T-helper 1 cell treated with Interleukin-12 subunit alpha and Interleukin-12 subunit beta and Interleukin-4 antibody, amounts not matched to agents 30 ng/mL and 1 ng/mL, for 36 hours (primary cell): ENCODE results near the gene NPEPL1. TPM values are rescaled to one million over a fixed set of nuclear protein-coding genes. Genes with fewer than 3 reads are reported as not detected.

ENCODE experiments used
- intact Hi-C: fragments of 100-400 bp; cut with micrococcal nuclease; formaldehyde crosslinking; loops from one replicate; pipeline ENCODE4 v1.15.1; 2024
- total RNA-seq: library from RNA; stranded (reverse); gene quantifications from 2 replicates; pipeline ENCODE4 v1.2.3, GENCODE V29; 2022

The NPEPL1 gene
- total RNA-seq, 1 donor from 2014 or later = 27.4 TPM

- intact Hi-C loops = loop anchor here (10.0 kb wide), 1 partner anchor 941 kb away; the partner anchor contains the start of gene PMEPA1
These were observed 37.1 kb upstream of the NPEPL1 start for GRCh38 chr20:58655328-58656107.

- intact Hi-C loops = loop anchor here (10.0 kb wide), 1 partner anchor 942 kb away; the partner anchor contains the start of gene PMEPA1
These were observed 35.8 kb upstream of the NPEPL1 start for GRCh38 chr20:58656831-58657230.

GRCh38 chr20:58657262-58657661 lies 35.3 kb upstream of the NPEPL1 start:
- intact Hi-C loops = loop anchor here (10.0 kb wide), 1 partner anchor 942 kb away; the partner anchor contains the start of gene PMEPA1

- intact Hi-C loops = loop anchor here (10.0 kb wide), 1 partner anchor 943 kb away; the partner anchor contains the start of gene PMEPA1
These were observed 34.6 kb upstream of the NPEPL1 start for GRCh38 chr20:58657986-58658385.

GRCh38 chr20:58658760-58659159 lies 33.8 kb upstream of the NPEPL1 start:
- intact Hi-C loops = loop anchor here (10.0 kb wide), 1 partner anchor 944 kb away; the partner anchor contains the start of gene PMEPA1

- intact Hi-C loops = loop anchor here (2.0 to 10.0 kb wide), 2 partner anchors 33 to 945 kb away; partner anchors contain the start of genes NPEPL1 and PMEPA1
These were observed 32.8 kb upstream of the NPEPL1 start for GRCh38 chr20:58659841-58660240.

GRCh38 chr20:58660855-58661597 lies 31.6 kb upstream of the NPEPL1 start:
- intact Hi-C loops = loop anchor here (1.0 to 2.0 kb wide), 2 partner anchors 9 to 32 kb away; partner anchors contain the start of gene NPEPL1

- intact Hi-C loops = loop anchor here (1.0 to 2.0 kb wide), 2 partner anchors 10 to 31 kb away; partner anchors contain the start of gene NPEPL1
These were observed 30.8 kb upstream of the NPEPL1 start for GRCh38 chr20:58661598-58662473.

GRCh38 chr20:58664331-58664730 lies 28.3 kb upstream of the NPEPL1 start:
- intact Hi-C loops = no loop called here

- intact Hi-C loops = no loop called here
These were observed 27.7 kb upstream of the NPEPL1 start for GRCh38 chr20:58664883-58665282.

- intact Hi-C loops = no loop called here
These were observed 27.0 kb upstream of the NPEPL1 start for GRCh38 chr20:58665606-58666005.

- intact Hi-C loops = no loop called here
These were observed 25.9 kb upstream of the NPEPL1 start for GRCh38 chr20:58666702-58667101.

- intact Hi-C loops = no loop called here
These were observed 24.6 kb upstream of the NPEPL1 start for GRCh38 chr20:58667975-58668374.

- intact Hi-C loops = no loop called here
These were observed 23.7 kb upstream of the NPEPL1 start for GRCh38 chr20:58668901-58669286.

- intact Hi-C loops = no loop called here
These were observed 23.2 kb upstream of the NPEPL1 start for GRCh38 chr20:58669287-58670006.

GRCh38 chr20:58670102-58670501 lies 22.5 kb upstream of the NPEPL1 start:
- intact Hi-C loops = no loop called here

- intact Hi-C loops = no loop called here
These were observed 21.9 kb upstream of the NPEPL1 start for GRCh38 chr20:58670659-58671058.

GRCh38 chr20:58673119-58673518 lies 19.5 kb upstream of the NPEPL1 start:
- intact Hi-C loops = no loop called here

GRCh38 chr20:58675146-58675584 lies 17.4 kb upstream of the NPEPL1 start:
- intact Hi-C loops = no loop called here

GRCh38 chr20:58675641-58676040 lies 17.0 kb upstream of the NPEPL1 start:
- intact Hi-C loops = no loop called here
